GM12891 (cell line): ENCODE data around the gene ATP1B3.
"Not testable (repeated sequence)": the region's sequence is repeated elsewhere in the genome, so short reads cannot be mapped to it uniquely, and the experiment has no call there.

Experiments
- DNase-seq: peaks from one replicate; pipeline ENCODE4 v3.0.0; 2011; ENCODE audit warnings: low spot score; ENCODE audit not compliant: insufficient read length
- FAIRE-seq: peaks from 2 replicates; lab custom pipeline; 2011; peaks lifted over from hg19 to GRCh38; lab: Jason Lieb, UNC
- PAX5 ChIP-seq: IDR thresholded peaks from 2 replicates; pipeline ENCODE4 v1.6.1; 2011; ENCODE audit warnings: low read length, moderate library complexity, mild to moderate bottlenecking; ENCODE audit not compliant: insufficient read depth, severe bottlenecking
- POLR2A ChIP-seq: IDR thresholded peaks from 2 replicates; pipeline ENCODE4 v1.6.1; 2011; ENCODE audit warnings: low read depth, low read length, control low read depth
- POLR2AphosphoS5 ChIP-seq: IDR thresholded peaks from 2 replicates; pipeline ENCODE4 v1.6.1; 2011; ENCODE audit warnings: low read depth, low read length, control low read depth
- POU2F2 ChIP-seq: IDR thresholded peaks from 2 replicates; pipeline ENCODE4 v1.6.1; 2011; ENCODE audit warnings: low read depth, mild to moderate bottlenecking, control low read depth, low read length, moderate library complexity
- SPI1 ChIP-seq: IDR thresholded peaks from 2 replicates; pipeline ENCODE4 v1.6.1; 2011; ENCODE audit warnings: low read depth, low read length, control low read depth
- TAF1 ChIP-seq: IDR thresholded peaks from 2 replicates; pipeline ENCODE4 v1.6.1; 2011; ENCODE audit warnings: low read depth, low read length, control low read depth

ATP1B3 gene

DNA sequence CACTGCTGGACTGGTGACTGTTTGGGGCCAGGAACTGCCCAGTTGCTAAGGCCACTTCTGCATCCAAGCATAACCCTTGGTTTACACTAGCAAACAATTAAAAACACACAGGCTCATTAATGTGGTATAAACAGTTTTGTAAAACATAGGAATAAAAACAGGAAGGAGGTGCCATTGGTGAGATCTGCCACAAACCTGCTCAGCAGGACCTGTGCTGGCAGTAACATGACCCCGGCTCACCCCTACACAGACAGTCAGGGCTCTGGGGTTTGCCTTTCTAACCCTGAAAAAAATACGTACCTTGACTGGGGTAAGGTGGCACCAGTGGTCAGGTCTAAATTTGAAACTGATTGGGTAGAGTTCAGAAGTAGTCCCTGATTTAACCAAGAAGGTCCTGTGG is 76.2 kb downstream of the ATP1B3 start:
- FAIRE-seq = no peak
- TF ChIP-seq TAF1 = no peak
- no peak for TF ChIP-seq POLR2AphosphoS5
- TF ChIP-seq PAX5 = no peak
- no peak for TF ChIP-seq POLR2A
- TF ChIP-seq SPI1 = no peak
- no peak for TF ChIP-seq POU2F2
- DNase-seq = no peak

DNA sequence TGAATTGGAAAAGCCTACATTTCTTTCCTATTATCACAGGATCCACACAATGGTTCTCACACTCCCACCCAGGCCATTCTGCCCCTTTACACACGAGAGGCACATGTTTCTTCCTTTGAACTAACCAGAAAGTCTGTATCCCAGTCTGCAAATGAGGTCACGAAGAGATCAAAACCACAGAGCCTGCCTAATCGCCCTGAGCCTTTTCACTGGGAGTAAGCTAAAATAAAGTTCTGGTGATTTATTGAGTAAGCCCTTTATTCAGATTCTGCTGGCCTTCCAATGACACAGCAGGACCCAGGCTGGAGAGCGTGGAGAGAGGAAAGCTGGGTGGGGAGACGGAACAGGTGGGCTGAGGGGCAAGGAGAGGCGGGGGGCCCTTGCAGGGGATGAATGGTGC is 78.7 kb downstream of the ATP1B3 start:
- DNase-seq (no peak), FAIRE-seq (no peak)
- TF ChIP-seq SPI1 = no peak
- no peak for TF ChIP-seq PAX5

DNA sequence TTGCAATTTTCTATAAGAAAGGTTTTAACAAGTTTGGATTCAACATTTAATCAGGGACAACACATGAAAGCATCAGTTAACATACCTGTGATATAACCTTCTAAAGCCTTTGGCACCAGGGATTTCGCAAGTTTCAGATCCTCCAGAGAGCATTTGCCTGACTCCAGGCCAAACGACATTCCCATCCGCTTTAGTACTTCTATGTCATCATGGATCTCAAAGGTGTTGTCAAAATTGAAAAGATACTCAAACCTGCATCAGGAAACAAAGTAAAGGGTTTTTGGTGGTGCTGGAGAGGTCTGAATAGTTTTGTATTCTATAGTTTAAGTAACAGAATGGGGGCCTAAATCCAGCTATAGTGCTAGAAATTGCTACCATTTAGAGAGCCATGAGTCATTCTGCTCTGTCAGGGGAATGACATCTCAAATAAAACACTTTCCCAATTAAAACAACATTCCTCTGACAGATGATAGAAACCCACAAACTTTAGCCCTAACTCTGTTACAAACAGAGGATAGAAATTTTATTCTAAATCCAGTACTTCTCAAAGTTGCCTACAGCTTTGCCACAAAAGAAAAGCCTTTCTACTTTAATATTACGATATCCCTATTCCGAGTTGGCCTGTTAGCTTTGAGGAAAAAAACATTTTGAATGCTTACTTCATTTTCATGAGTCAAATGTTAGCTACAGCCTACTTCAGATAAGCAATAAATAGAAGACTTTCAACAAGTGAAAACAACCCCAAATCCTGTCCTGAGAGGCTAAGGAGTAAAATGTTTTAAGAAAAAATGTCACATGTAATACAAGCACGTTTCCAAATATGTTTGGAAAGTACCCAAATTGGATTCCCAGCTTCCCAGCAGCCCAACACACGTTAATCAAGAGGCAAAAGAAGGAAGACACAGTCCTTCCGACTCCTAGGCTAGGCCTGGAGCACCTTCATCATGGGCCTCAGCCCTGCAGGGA is 83.4 kb downstream of the ATP1B3 start:
- FAIRE-seq (no peak), DNase-seq (no peak)
- no peak for TF ChIP-seq PAX5
- no peak for TF ChIP-seq POLR2A
- no peak for TF ChIP-seq SPI1
- TF ChIP-seq TAF1 = no peak
- TF ChIP-seq POU2F2 = no peak
- no peak for TF ChIP-seq POLR2AphosphoS5

DNA sequence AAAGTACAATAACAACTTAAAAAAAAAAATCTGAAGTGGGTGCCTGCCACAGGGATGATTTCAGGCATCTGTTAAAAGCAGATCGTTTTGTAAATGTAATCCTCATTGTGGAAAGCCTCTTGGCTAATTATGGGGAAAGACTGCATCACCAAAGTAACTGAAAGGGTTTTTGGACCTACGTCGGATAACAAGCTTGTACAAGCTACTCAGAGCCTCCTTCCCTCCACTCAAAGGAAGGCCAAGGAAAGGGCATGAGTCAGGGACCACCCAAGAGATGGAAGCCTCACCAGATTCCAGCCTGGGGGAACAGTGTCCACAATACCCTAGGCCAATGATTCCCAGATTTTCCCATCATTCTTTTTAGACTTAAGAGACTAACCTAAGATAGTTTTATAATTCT is 84.3 kb downstream of the ATP1B3 start:
- TF ChIP-seq TAF1 = no peak
- no peak for TF ChIP-seq POLR2AphosphoS5
- TF ChIP-seq POU2F2 = no peak
- no peak for TF ChIP-seq PAX5
- no peak for TF ChIP-seq POLR2A
- FAIRE-seq = no peak
- no peak for DNase-seq

DNA sequence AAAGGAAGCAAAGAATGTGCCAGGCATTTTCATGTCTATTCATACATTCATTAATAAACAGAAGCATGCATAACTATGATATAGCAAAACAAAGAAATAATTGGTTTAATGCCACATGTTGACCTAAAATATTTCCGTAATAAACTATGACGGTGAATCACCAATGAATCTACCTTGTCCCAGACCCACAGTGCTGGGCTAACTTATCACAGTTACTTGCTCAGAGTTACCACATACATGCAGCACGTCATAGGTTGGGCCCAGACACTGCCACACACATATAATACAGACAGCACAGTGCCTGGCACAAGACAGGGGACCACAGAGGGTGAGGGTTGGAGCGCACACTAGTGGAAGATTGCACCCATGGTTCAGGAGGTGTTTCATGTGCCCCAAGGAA is 86.9 kb downstream of the ATP1B3 start:
- FAIRE-seq (no peak), DNase-seq (no peak)
- TF ChIP-seq POU2F2 (no peak), POLR2AphosphoS5 (no peak)

DNA sequence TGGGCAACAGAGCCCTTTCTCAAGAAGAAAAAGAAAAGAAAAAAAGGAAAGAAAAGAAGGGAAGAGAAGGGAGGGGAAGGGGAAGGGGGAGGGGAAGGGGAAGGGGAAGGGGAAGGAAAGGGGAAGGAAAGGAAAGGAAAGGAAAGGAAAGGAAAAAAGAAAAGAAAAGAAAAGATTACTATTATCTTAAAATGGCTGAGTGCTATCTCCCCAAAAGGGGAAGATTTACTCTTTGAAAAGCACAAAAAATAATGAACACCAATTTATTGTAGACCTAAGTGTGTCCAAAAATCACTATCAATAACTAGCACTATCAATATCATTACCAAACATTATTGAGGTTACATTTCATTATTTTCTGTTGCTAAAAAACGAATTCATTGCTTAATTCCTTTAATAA is 89.0 kb downstream of the ATP1B3 start:
- no peak for FAIRE-seq
- TF ChIP-seq POU2F2 = no peak
- TF ChIP-seq POLR2A = no peak
- no peak for TF ChIP-seq SPI1
- TF ChIP-seq POLR2AphosphoS5 = no peak
- no peak for DNase-seq

DNA sequence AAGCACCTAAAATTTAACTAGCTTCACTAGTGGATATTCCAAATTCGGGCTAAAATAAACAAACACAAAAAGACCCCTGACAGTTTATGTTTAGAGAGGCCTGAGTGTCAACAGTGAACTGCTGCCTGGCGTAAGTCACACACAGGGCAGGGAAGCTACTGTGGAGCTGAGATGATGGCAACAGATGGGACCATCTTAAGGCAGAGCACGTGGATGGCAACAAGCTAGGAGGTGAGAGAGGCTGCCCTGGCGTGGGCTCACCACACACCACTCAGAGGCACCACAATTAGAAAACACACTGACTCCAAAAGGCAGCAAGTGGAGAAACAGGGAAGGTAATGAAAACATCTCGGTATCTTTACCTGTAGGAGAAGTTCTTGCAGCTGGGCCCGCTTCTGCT is 93.3 kb downstream of the ATP1B3 start:
- no peak for DNase-seq
- FAIRE-seq = no peak
- TF ChIP-seq TAF1 (no peak), POLR2A (no peak), POU2F2 (no peak), SPI1 (no peak), PAX5 (no peak), POLR2AphosphoS5 (no peak)

DNA sequence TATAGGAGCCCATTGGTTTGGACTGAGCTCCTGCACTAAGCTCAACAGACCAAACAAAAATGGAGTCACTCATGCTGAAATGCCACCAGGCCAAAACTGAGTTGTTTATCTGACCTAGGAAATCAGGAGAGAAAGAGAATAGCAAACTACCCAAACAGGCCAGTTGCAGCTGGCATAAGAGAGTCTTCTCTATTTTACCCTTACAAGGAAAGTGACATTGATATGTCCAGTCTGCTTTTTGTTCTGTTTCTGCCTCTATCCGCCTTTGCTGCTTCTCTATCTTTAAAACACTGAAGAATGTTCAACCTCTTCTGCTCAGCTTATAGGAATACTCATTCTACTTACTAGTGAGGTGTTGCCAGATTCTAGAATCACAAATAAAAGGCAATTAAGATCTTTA is 95.1 kb downstream of the ATP1B3 start:
- TF ChIP-seq POU2F2 (no peak), TAF1 (no peak), PAX5 (no peak), SPI1 (no peak), POLR2A (no peak), POLR2AphosphoS5 (no peak)
- DNase-seq (no peak), FAIRE-seq (no peak)

DNA sequence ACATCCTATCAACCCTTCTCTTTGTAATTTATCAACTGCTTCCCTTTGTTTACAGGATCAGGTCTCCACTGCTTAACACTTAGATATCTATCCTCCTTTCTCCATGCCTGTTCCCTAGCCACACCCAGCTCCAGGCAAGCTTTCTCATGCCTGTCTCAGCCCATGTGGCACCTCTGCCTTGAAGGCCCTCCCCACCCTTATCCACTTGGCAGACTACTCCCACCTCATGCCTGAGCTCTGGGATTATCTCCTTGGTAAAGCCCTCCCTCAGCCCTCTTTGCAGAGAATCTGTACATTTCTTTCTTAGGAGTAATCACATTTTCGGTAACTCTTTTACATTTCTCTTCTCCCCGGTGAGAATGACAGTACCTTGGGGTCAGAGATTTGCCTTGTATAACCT is 96.0 kb downstream of the ATP1B3 start:
- no peak for TF ChIP-seq TAF1

DNA sequence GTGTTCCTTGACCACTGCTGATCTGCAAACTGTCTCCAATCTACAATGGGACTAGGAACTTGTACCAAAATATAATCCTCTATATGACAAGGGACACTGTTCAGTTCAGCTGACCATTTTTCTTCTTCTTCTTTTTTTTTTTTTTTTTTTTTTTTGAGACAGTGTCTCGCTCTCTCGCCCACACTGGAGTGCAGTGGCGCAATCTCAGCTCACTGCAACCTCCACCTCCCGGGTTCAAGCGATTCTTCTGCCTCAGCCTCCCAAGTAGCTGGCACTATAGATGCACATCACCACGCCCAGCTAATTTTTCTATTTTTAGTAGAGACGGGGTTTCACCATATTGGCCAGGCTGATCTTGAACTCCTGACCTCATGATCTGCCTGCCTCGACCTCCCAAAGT is 98.3 kb downstream of the ATP1B3 start:
- DNase-seq, FAIRE-seq: not testable (repeated sequence)

More for the DNA sequence above, 96.0 kb downstream of the ATP1B3 start:
- FAIRE-seq (no peak), DNase-seq (no peak)
